IMR-90 (cell line): ENCODE results near the gene TMEM218. TPM values are rescaled to one million over a fixed set of nuclear protein-coding genes. Genes with fewer than 3 reads are reported as not detected.

Source experiments
- ATAC-seq: fragments of 200-7000 bp; cut with Tn5 transposase; 2 replicates; pipeline ENCODE4 v1.9.1; 2020; ENCODE audit warnings: low read depth, mild to moderate bottlenecking, moderate library complexity
- BruUV-seq: library from RNA; stranded (reverse); fragments of 400-500 nt; replicated peaks from 2 replicates; lab custom pipeline; 2021; lab: Mats Ljungman, UMichigan
- CTCF ChIA-PET: fragments of 300-600 bp; formaldehyde crosslinking; extraction: SDS; loops from one replicate; lab custom pipeline; 2021; ENCODE audit warnings: antibody characterized with exemption; lab: Yijun Ruan, JAX
- POLR2A ChIA-PET: fragments of 300-600 bp; sonication (Branson Sonifier 250); formaldehyde crosslinking; loops from one replicate; lab custom pipeline; 2022; ENCODE audit warnings: antibody characterized with exemption; ENCODE audit not compliant: unreplicated experiment; lab: Charles Lee
- DNase-seq: peaks from one replicate; pipeline ENCODE4 v3.0.0; 2013
- H2AFZ ChIP-seq: replicated peaks from 2 replicates; pipeline ENCODE3; 2013; ENCODE audit warnings: low read length, mild to moderate bottlenecking; ENCODE audit not compliant: poor library complexity
- H2AK5ac ChIP-seq: 2 replicates; pipeline ENCODE4 v1.6.1; 2013; ENCODE audit warnings: low read depth, low read length, inconsistent platforms
- H2AK9ac ChIP-seq: replicated peaks from 2 replicates; pipeline ENCODE3; 2013; ENCODE audit warnings: mild to moderate bottlenecking, low read depth, low read length, moderate library complexity; ENCODE audit not compliant: poor library complexity
- H2BK120ac ChIP-seq: 2 replicates; pipeline ENCODE4 v1.6.1; 2013; ENCODE audit warnings: low read depth, low read length, inconsistent platforms
- H2BK15ac ChIP-seq: 3 replicates; pipeline ENCODE4 v1.6.1; 2013; ENCODE audit warnings: low read depth, low read length, inconsistent platforms
- H2BK20ac ChIP-seq: 2 replicates; pipeline ENCODE4 v1.6.1; 2013; ENCODE audit warnings: low read depth, mild to moderate bottlenecking, inconsistent platforms, low read length, moderate library complexity
- H2BK5ac ChIP-seq: 2 replicates; pipeline ENCODE4 v1.6.1; 2013; ENCODE audit warnings: mild to moderate bottlenecking, low read depth, low read length, inconsistent platforms; ENCODE audit not compliant: poor library complexity, severe bottlenecking
- H3K14ac ChIP-seq: replicated peaks from 2 replicates; pipeline ENCODE4 v1.6.1; 2013; ENCODE audit warnings: low read depth, low read length, inconsistent platforms
- H3K18ac ChIP-seq: 2 replicates; pipeline ENCODE4 v1.6.1; 2013; ENCODE audit warnings: low read depth, low read length, control low read depth
- H3K23ac ChIP-seq: 2 replicates; pipeline ENCODE4 v1.6.1; 2013; ENCODE audit warnings: low read depth, low read length, inconsistent platforms
- H3K27ac ChIP-seq: 2 replicates; pipeline ENCODE4 v1.5.1; 2013; ENCODE audit warnings: mild to moderate bottlenecking, control low read depth, low read length; ENCODE audit not compliant: insufficient read depth
- H3K27me3 ChIP-seq: 2 replicates; pipeline ENCODE4 v1.6.1; 2013; ENCODE audit warnings: low read length; ENCODE audit not compliant: control insufficient read depth, insufficient read depth
- H3K36me3 ChIP-seq: 2 replicates; pipeline ENCODE4 v1.6.1; 2013; ENCODE audit warnings: low read length, mixed read lengths; ENCODE audit not compliant: control insufficient read depth, insufficient read depth
- H3K4ac ChIP-seq: 2 replicates; pipeline ENCODE4 v1.6.1; 2013; ENCODE audit warnings: low read depth, low read length, inconsistent platforms
- H3K4me1 ChIP-seq: 2 replicates; pipeline ENCODE4 v1.6.1; 2013; ENCODE audit warnings: low read length, mixed read lengths; ENCODE audit not compliant: control insufficient read depth, insufficient read depth
- H3K4me2 ChIP-seq: 2 replicates; pipeline ENCODE4 v1.6.1; 2013; ENCODE audit warnings: low read depth, mild to moderate bottlenecking, control low read depth, low read length, moderate library complexity
- H3K4me3 ChIP-seq: 2 replicates; pipeline ENCODE4 v1.5.1; 2013; ENCODE audit warnings: low read depth, mild to moderate bottlenecking, control low read depth, low read length, moderate library complexity; ENCODE audit not compliant: insufficient read depth
- H3K56ac ChIP-seq: 2 replicates; pipeline ENCODE4 v1.6.1; 2013; ENCODE audit warnings: low read length, inconsistent platforms; ENCODE audit not compliant: insufficient read depth; ENCODE audit errors: extremely low read depth
- H3K79me1 ChIP-seq, 2 experiments: 2 replicates each; pipeline ENCODE4 v1.6.1; 2013; ENCODE audit warnings: low read length in 2 of 2, inconsistent platforms in 1 of 2, low read depth in 1 of 2
- H3K9ac ChIP-seq: 2 replicates; pipeline ENCODE4 v1.6.1; 2013; ENCODE audit warnings: low read depth, low read length, control low read depth
- H3K9me1 ChIP-seq: 2 replicates; pipeline ENCODE4 v1.6.1; 2013; ENCODE audit warnings: low read length, inconsistent platforms; ENCODE audit not compliant: insufficient read depth
- H3K9me3 ChIP-seq: 2 replicates; pipeline ENCODE4 v1.6.1; 2013; ENCODE audit warnings: low read length; ENCODE audit not compliant: control insufficient read depth, insufficient read depth
- H4K20me1 ChIP-seq: 2 replicates; pipeline ENCODE4 v1.6.1; 2013; ENCODE audit warnings: low read length, inconsistent platforms; ENCODE audit not compliant: insufficient read depth
- H4K5ac ChIP-seq: 2 replicates; pipeline ENCODE4 v1.6.1; 2013; ENCODE audit warnings: mild to moderate bottlenecking, low read depth, low read length, control low read depth
- H4K8ac ChIP-seq, 2 experiments: 2 replicates each; pipeline ENCODE4 v1.6.1; 2013; ENCODE audit warnings: low read depth in 2 of 2, low read length in 2 of 2, control low read depth in 1 of 2, inconsistent platforms in 1 of 2
- H4K91ac ChIP-seq: 2 replicates; pipeline ENCODE4 v1.6.1; 2013; ENCODE audit warnings: low read depth, low read length, inconsistent platforms; ENCODE audit not compliant: insufficient read depth
- BHLHE40 ChIP-seq: fragments of 150-350 bp; IDR thresholded peaks from 2 replicates; pipeline ENCODE4 v1.6.1; 2016; ENCODE audit warnings: mild to moderate bottlenecking, low read depth, low read length
- CEBPB ChIP-seq: IDR thresholded peaks from 2 replicates; pipeline ENCODE4 v1.6.1; 2012; ENCODE audit warnings: low read depth, low read length, improper control_type of control experiment
- CHD1 ChIP-seq: IDR thresholded peaks from 2 replicates; pipeline ENCODE4 v1.6.1; 2012; ENCODE audit warnings: low read depth, low read length, improper control_type of control experiment
- FOS ChIP-seq: fragments of 150-350 bp; IDR thresholded peaks from 2 replicates; pipeline ENCODE4 v1.6.1; 2016; ENCODE audit warnings: low read depth, low read length
- MAFK ChIP-seq: IDR thresholded peaks from 2 replicates; pipeline ENCODE4 v1.6.1; 2012; ENCODE audit warnings: low read depth, low read length, improper control_type of control experiment
- MAZ ChIP-seq: IDR thresholded peaks from 2 replicates; pipeline ENCODE4 v1.6.1; 2012; ENCODE audit warnings: low read depth, mild to moderate bottlenecking, low read length, improper control_type of control experiment, moderate library complexity, borderline replicate concordance
- MXI1 ChIP-seq: IDR thresholded peaks from 2 replicates; pipeline ENCODE4 v1.6.1; 2012; ENCODE audit warnings: low read depth, mild to moderate bottlenecking, low read length, moderate library complexity, borderline replicate concordance
- NFE2L2 ChIP-seq: fragments of 150-350 bp; IDR thresholded peaks from 2 replicates; pipeline ENCODE4 v1.6.1; 2016; ENCODE audit warnings: low read depth, mild to moderate bottlenecking, low read length
- POLR2A ChIP-seq: IDR thresholded peaks from 2 replicates; pipeline ENCODE4 v1.6.1; 2012; ENCODE audit warnings: mild to moderate bottlenecking, low read depth, low read length
- RAD21 ChIP-seq: IDR thresholded peaks from 2 replicates; pipeline ENCODE4 v1.6.1; 2012; ENCODE audit warnings: low read length, improper control_type of control experiment
- RCOR1 ChIP-seq: IDR thresholded peaks from 2 replicates; pipeline ENCODE4 v1.6.1; 2012; ENCODE audit warnings: mild to moderate bottlenecking, low read length, improper control_type of control experiment; ENCODE audit not compliant: insufficient replicate concordance
- RFX5 ChIP-seq: IDR thresholded peaks from 2 replicates; pipeline ENCODE4 v1.8.0; 2012; ENCODE audit warnings: low read depth, mild to moderate bottlenecking, low read length, moderate library complexity
- SMC3 ChIP-seq: fragments of 150-350 bp; IDR thresholded peaks from 2 replicates; pipeline ENCODE4 v1.6.1; 2016; ENCODE audit warnings: low read depth, mild to moderate bottlenecking, antibody characterized with exemption, low read length, moderate library complexity
- WGBS, 2 experiments: methylation state at CpG; one replicate each; pipeline versions ENCODE4 v1.1.5 to v1.1.7; 2013; ENCODE audit warnings: missing lambda C conversion rate in 2 of 2; ENCODE audit not compliant: insufficient read length in 1 of 2; ENCODE audit errors: extremely low coverage in 2 of 2; 5-methylcytosine and 5-hydroxymethylcytosine counted together
- dilution Hi-C: fragments of 300-500 bp; cut with HindIII; formaldehyde crosslinking; loops from one replicate; pipeline ENCODE4 v1.14.3; 2018; ENCODE audit warnings: low sequenced_read_pairs; ENCODE audit not compliant: unreplicated experiment
- in situ Hi-C: fragments of 300-500 bp; cut with MboI; formaldehyde crosslinking; loops from 3 replicates; pipeline ENCODE4 v1.14.3; 2019; ENCODE audit warnings: low sequenced_read_pairs, inconsistent platforms, mixed read lengths
- intact Hi-C: fragments of 100-400 bp; cut with micrococcal nuclease; formaldehyde crosslinking; loops from 2 replicates; pipeline ENCODE4 v1.10.0; 2022
- polyA plus RNA-seq, 3 experiments: library from polyadenylated mRNA; depleted of rRNA; stranded (reverse); fragments of >200 nt; gene quantifications; 2 replicates each; pipeline ENCODE4 v1.2.3, GENCODE V29; 2012; ENCODE audit warnings: low replicate concordance in 1 of 3
- total RNA-seq: library from RNA; depleted of rRNA; stranded (reverse); fragments of >200 nt; gene quantifications from 2 replicates; pipeline ENCODE4 v1.2.3, GENCODE V29; 2012
- TF ChIP-seq, protein P1 (sequence below): fragments of 150-350 bp; IDR thresholded peaks from 2 replicates; pipeline ENCODE4 v1.6.1; 2016; ENCODE audit warnings: low read depth, mild to moderate bottlenecking, low read length, moderate library complexity, borderline replicate concordance
- TF ChIP-seq, protein P2 (sequence below): conservative IDR thresholded peaks from 2 replicates; pipeline ENCODE4 v1.5.1; 2012; ENCODE audit warnings: mild to moderate bottlenecking, low read depth, low read length, improper control_type of control experiment

TMEM218 gene
- total and polyA plus RNA-seq, 2 of the 4 experiments (the other 2 are of a cell fraction): 19.4 to 23.0 TPM

DNA sequence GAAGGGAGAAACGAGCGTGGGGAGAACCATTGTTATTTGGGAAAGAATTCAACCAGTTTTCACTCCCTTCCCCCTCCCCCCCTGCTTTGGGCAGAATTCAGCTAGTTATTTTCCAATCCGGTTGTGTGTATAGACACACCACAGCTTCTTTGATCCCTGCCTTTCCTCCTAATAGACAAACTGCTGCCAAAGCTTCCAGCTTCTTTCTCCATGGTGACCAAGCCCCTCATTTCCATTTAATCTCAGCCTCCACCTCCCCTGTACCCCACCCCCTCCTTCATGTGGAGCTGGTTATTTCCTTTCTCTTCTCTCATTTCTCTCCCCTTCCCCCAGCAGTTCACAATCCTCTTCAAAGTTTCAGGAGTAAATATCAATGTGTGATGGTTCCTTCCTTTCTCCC is 28.4 kb upstream of the TMEM218 start:
- ATAC-seq (no peak), DNase-seq (no peak)
- Histone ChIP-seq H3K18ac (no peak overlapping the region), H4K20me1 (no peaks in the 10 kb centered on the region), H3K4me3 (no peak overlapping the region), H2BK5ac (no peak overlapping the region), H3K4me2 (no peak overlapping the region), H3K36me3 (no peaks in the 10 kb centered on the region), H4K8ac (no peak overlapping the region), H2AK9ac (no peak overlapping the region), H3K4ac (no peak overlapping the region), H2AK5ac (no peak overlapping the region), H3K4me1 (no peaks in the 10 kb centered on the region; the same call in 1 of the 2 replicates), H3K14ac (no peak overlapping the region), H2BK15ac (no peak overlapping the region), H3K9ac (no peak overlapping the region), H3K27ac (no peak overlapping the region), H4K5ac (no peak overlapping the region), H3K9me1 (no peaks in the 10 kb centered on the region), H2AFZ (no peak overlapping the region), H4K91ac (no peak overlapping the region), H3K27me3 (peaks cover 13% of the 10 kb centered on the region), H3K56ac (no peak overlapping the region), H3K79me1 (no peaks in the 10 kb centered on the region), H2BK20ac (no peak overlapping the region), H3K9me3 (no peaks in the 10 kb centered on the region), H2BK120ac (no peak overlapping the region), H3K23ac (no peak overlapping the region)
- no TSS peak for BruUV-seq
- POLR2A ChIA-PET: no interaction called here
- CTCF ChIA-PET: interaction anchor here (3.5 kb wide), 1 partner anchor 48 kb away, joined by 34 read pairs; no protein-coding TSS in a partner anchor
- in situ Hi-C loops: loop anchor here (10.0 kb wide), 1 partner anchor 165 kb away; no protein-coding TSS in a partner anchor
- intact Hi-C loops: loop anchor here (2.0 to 5.0 kb wide), 4 partner anchors 169 to 722 kb away; no protein-coding TSS in a partner anchor
- WGBS, 2 experiments: 67% methylated on average over 1 of the region's 3 CpGs; no CpG with 5 or more reads in 1 of the 2 experiments
- dilution Hi-C loops: no loop called here
- TF ChIP-seq, protein P1, sequence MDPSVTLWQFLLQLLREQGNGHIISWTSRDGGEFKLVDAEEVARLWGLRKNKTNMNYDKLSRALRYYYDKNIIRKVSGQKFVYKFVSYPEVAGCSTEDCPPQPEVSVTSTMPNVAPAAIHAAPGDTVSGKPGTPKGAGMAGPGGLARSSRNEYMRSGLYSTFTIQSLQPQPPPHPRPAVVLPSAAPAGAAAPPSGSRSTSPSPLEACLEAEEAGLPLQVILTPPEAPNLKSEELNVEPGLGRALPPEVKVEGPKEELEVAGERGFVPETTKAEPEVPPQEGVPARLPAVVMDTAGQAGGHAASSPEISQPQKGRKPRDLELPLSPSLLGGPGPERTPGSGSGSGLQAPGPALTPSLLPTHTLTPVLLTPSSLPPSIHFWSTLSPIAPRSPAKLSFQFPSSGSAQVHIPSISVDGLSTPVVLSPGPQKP: no peak
- TF ChIP-seq SMC3: no peak
- no peak for TF ChIP-seq NFE2L2
- no peak for TF ChIP-seq MXI1
- no peak for TF ChIP-seq RAD21
- TF ChIP-seq BHLHE40: no peak
- no peak for TF ChIP-seq MAZ
- TF ChIP-seq FOS: no peak
- no peak for TF ChIP-seq MAFK
- no peak for TF ChIP-seq CHD1
- TF ChIP-seq RCOR1: no peak
- TF ChIP-seq RFX5: no peak
- TF ChIP-seq, protein P2, sequence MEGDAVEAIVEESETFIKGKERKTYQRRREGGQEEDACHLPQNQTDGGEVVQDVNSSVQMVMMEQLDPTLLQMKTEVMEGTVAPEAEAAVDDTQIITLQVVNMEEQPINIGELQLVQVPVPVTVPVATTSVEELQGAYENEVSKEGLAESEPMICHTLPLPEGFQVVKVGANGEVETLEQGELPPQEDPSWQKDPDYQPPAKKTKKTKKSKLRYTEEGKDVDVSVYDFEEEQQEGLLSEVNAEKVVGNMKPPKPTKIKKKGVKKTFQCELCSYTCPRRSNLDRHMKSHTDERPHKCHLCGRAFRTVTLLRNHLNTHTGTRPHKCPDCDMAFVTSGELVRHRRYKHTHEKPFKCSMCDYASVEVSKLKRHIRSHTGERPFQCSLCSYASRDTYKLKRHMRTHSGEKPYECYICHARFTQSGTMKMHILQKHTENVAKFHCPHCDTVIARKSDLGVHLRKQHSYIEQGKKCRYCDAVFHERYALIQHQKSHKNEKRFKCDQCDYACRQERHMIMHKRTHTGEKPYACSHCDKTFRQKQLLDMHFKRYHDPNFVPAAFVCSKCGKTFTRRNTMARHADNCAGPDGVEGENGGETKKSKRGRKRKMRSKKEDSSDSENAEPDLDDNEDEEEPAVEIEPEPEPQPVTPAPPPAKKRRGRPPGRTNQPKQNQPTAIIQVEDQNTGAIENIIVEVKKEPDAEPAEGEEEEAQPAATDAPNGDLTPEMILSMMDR: no peak
- no peak for TF ChIP-seq POLR2A
- TF ChIP-seq CEBPB: no peak
